Smooth muscle cell (in vitro differentiated cells): ENCODE data around the gene DCBLD1. TPM values are rescaled to one million over a fixed set of nuclear protein-coding genes. Genes with fewer than 3 reads are reported as not detected.

Source experiments
- DNase-seq: peaks from one replicate; lab custom pipeline; 2025; ENCODE audit not compliant: unreplicated experiment; lab: John Stamatoyannopoulos, UW
- H2AFZ ChIP-seq: fragments of 200-600 bp; sonication (generic); 2 replicates; pipeline ENCODE4 v1.6.0; 2016; ENCODE audit warnings: antibody characterized with exemption, low read depth, mild to moderate bottlenecking
- H3F3A ChIP-seq: fragments of 200-600 bp; sonication (generic); 2 replicates; pipeline ENCODE4 v1.6.0; 2017; ENCODE audit warnings: antibody characterized with exemption, low read depth
- H3K27ac ChIP-seq: fragments of 200-600 bp; sonication (generic); 2 replicates; pipeline ENCODE4 v1.5.1; 2016; ENCODE audit warnings: low read depth, mild to moderate bottlenecking
- H3K27me3 ChIP-seq: fragments of 200-600 bp; sonication (generic); 2 replicates; pipeline ENCODE4 v1.6.1; 2016; ENCODE audit warnings: low read depth, mild to moderate bottlenecking
- H3K36me3 ChIP-seq: fragments of 200-600 bp; sonication (generic); 2 replicates; pipeline ENCODE4 v1.5.1; 2016; ENCODE audit warnings: low read depth
- H3K4me1 ChIP-seq: fragments of 200-600 bp; sonication (generic); 2 replicates; pipeline ENCODE4 v1.5.1; 2016; ENCODE audit warnings: low read depth
- H3K4me2 ChIP-seq: fragments of 200-600 bp; sonication (generic); 2 replicates; pipeline ENCODE4 v1.6.0; 2016; ENCODE audit warnings: mild to moderate bottlenecking
- H3K4me3 ChIP-seq: fragments of 200-600 bp; sonication (generic); 2 replicates; pipeline ENCODE4 v1.5.1; 2016; ENCODE audit warnings: mild to moderate bottlenecking
- H3K79me2 ChIP-seq: fragments of 200-600 bp; sonication (generic); 2 replicates; pipeline ENCODE4 v1.6.0; 2016; ENCODE audit warnings: low read depth, mild to moderate bottlenecking
- H3K9ac ChIP-seq: fragments of 200-600 bp; sonication (generic); 2 replicates; pipeline ENCODE4 v1.6.0; 2016; ENCODE audit warnings: low read depth
- H3K9me3 ChIP-seq: fragments of 200-600 bp; sonication (generic); replicated peaks from 2 replicates; pipeline ENCODE4 v1.5.1; 2016; ENCODE audit warnings: low read depth
- H4K20me1 ChIP-seq: fragments of 200-600 bp; sonication (generic); 2 replicates; pipeline ENCODE4 v1.6.0; 2016; ENCODE audit warnings: low read depth
- WGBS: methylation state at CpG from one replicate; pipeline ENCODE4 v1.1.7; 2016; ENCODE audit warnings: low lambda C conversion rate; 5-methylcytosine and 5-hydroxymethylcytosine counted together
- polyA plus RNA-seq: library from polyadenylated mRNA; unstranded; fragments of >200 nt; fragmentation: Nextera tagmentation; extraction: Ambion mirVana; gene quantifications from 2 replicates; pipeline ENCODE4 v1.2.1, GENCODE V29; 2016
- total RNA-seq: library from RNA; depleted of rRNA; stranded (reverse); fragments of >200 nt; gene quantifications from 2 replicates; pipeline ENCODE4 v1.2.3, GENCODE V29; 2014
- TF ChIP-seq, protein P1 (sequence below): fragments of 200-600 bp; sonication (generic); IDR thresholded peaks from 2 replicates; pipeline ENCODE4 v1.5.1; 2017; ENCODE audit warnings: borderline replicate concordance, mild to moderate bottlenecking, antibody characterized with exemption; ENCODE audit not compliant: insufficient read depth, poor library complexity, severe bottlenecking

The DCBLD1 gene
- total and polyA plus RNA-seq, 2 experiments from 2014 or later: 44.6 to 82.1 TPM

- Histone ChIP-seq H3K27me3 (no peaks in the 10 kb centered on the region), H3K27ac (no peak overlapping the region), H3K4me1 (peaks cover 6% of the 10 kb centered on the region), H3K9ac (no peak overlapping the region), H3K4me2 (no peak overlapping the region), H3K9me3 (no peaks in the 10 kb centered on the region), H3K79me2 (no peaks in the 10 kb centered on the region), H3F3A (peaks cover 8% of the 10 kb centered on the region), H3K4me3 (no peak overlapping the region), H4K20me1 (no peaks in the 10 kb centered on the region), H2AFZ (no peak overlapping the region), H3K36me3 (no peaks in the 10 kb centered on the region)
- TF ChIP-seq, protein P1, sequence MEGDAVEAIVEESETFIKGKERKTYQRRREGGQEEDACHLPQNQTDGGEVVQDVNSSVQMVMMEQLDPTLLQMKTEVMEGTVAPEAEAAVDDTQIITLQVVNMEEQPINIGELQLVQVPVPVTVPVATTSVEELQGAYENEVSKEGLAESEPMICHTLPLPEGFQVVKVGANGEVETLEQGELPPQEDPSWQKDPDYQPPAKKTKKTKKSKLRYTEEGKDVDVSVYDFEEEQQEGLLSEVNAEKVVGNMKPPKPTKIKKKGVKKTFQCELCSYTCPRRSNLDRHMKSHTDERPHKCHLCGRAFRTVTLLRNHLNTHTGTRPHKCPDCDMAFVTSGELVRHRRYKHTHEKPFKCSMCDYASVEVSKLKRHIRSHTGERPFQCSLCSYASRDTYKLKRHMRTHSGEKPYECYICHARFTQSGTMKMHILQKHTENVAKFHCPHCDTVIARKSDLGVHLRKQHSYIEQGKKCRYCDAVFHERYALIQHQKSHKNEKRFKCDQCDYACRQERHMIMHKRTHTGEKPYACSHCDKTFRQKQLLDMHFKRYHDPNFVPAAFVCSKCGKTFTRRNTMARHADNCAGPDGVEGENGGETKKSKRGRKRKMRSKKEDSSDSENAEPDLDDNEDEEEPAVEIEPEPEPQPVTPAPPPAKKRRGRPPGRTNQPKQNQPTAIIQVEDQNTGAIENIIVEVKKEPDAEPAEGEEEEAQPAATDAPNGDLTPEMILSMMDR: no peak
- 84% methylated on average over 4 of the region's 4 CpGs for WGBS
- no peak for DNase-seq
Observed at GRCh38 chr6:117469356-117469755, 13.1 kb upstream of the DCBLD1 start.

GRCh38 chr6:117469791-117470190, 12.7 kb upstream of the DCBLD1 start:
- no peaks in the 10 kb centered on the region for H3K27me3 ChIP-seq
- H4K20me1 ChIP-seq: no peaks in the 10 kb centered on the region
- H3K4me3 ChIP-seq: no peak overlapping the region
- TF ChIP-seq, protein P1: no peak
- H3K9ac ChIP-seq: no peak overlapping the region
- no peak overlapping the region for H3K4me2 ChIP-seq
- peaks cover 4% of the 10 kb centered on the region for H3F3A ChIP-seq
- no peaks in the 10 kb centered on the region for H3K9me3 ChIP-seq
- no peaks in the 10 kb centered on the region for H3K36me3 ChIP-seq
- H3K27ac ChIP-seq: no peak overlapping the region
- 92% methylated on average over 3 of the region's 3 CpGs for WGBS
- H2AFZ ChIP-seq: no peak overlapping the region
- peaks cover 1% of the 10 kb centered on the region for H3K4me1 ChIP-seq
- no peaks in the 10 kb centered on the region for H3K79me2 ChIP-seq
- no peak for DNase-seq

GRCh38 chr6:117472667-117473066, 9.8 kb upstream of the DCBLD1 start:
- Histone ChIP-seq H4K20me1 (no peaks in the 10 kb centered on the region), H3K27ac (no peak overlapping the region), H3K79me2 (no peaks in the 10 kb centered on the region), H2AFZ (no peak overlapping the region), H3K36me3 (no peaks in the 10 kb centered on the region), H3K4me2 (no peak overlapping the region), H3K4me3 (no peak overlapping the region), H3K9me3 (no peaks in the 10 kb centered on the region), H3F3A (no peaks in the 10 kb centered on the region), H3K4me1 (no peaks in the 10 kb centered on the region), H3K9ac (no peak overlapping the region), H3K27me3 (no peaks in the 10 kb centered on the region)
- WGBS: 96% methylated on average over 3 of the region's 3 CpGs
- DNase-seq: no peak
- TF ChIP-seq, protein P1: no peak

- Histone ChIP-seq H2AFZ (no peak overlapping the region), H3K27me3 (no peaks in the 10 kb centered on the region), H3K4me1 (no peaks in the 10 kb centered on the region), H3K79me2 (no peaks in the 10 kb centered on the region), H3K9ac (no peak overlapping the region), H3K36me3 (no peaks in the 10 kb centered on the region), H3K9me3 (no peaks in the 10 kb centered on the region), H3K27ac (no peak overlapping the region), H4K20me1 (no peaks in the 10 kb centered on the region), H3K4me2 (no peak overlapping the region), H3K4me3 (no peak overlapping the region), H3F3A (no peaks in the 10 kb centered on the region)
- DNase-seq: no peak
- TF ChIP-seq, protein P1: no peak
- WGBS: 93% methylated on average over 1 of the region's 1 CpG
Observed at GRCh38 chr6:117473401-117473800, 9.1 kb upstream of the DCBLD1 start.
